GM18508 (cell line): ENCODE data around the gene PRDM16.

Source experiments
- ATAC-seq: cut with Tn5 transposase; IDR thresholded peaks from one replicate; pipeline ENCODE4 v1.9.1; 2021; ENCODE audit warnings: moderate number of reproducible peaks; ENCODE audit not compliant: insufficient read depth, unreplicated experiment

PRDM16 gene

GRCh38 chr1:3261969-3262579, 193.1 kb downstream of the PRDM16 start:
- ATAC-seq: no peak

- no peak for ATAC-seq
Observed at GRCh38 chr1:3262681-3263286, 193.8 kb downstream of the PRDM16 start.

- no peak for ATAC-seq
Observed at GRCh38 chr1:3263790-3264189, 194.8 kb downstream of the PRDM16 start.

GRCh38 chr1:3264456-3264855, 195.5 kb downstream of the PRDM16 start:
- no peak for ATAC-seq

GRCh38 chr1:3265835-3266805, 197.1 kb downstream of the PRDM16 start:
- no peak for ATAC-seq

- ATAC-seq: no peak
Observed at GRCh38 chr1:3266870-3267549, 198.0 kb downstream of the PRDM16 start.

- ATAC-seq: no peak
Observed at GRCh38 chr1:3267550-3268270, 198.7 kb downstream of the PRDM16 start.

- no peak for ATAC-seq
Observed at GRCh38 chr1:3268281-3268680, 199.3 kb downstream of the PRDM16 start.

- ATAC-seq: no peak
Observed at GRCh38 chr1:3270403-3271245, 201.6 kb downstream of the PRDM16 start.

GRCh38 chr1:3271866-3272265, 202.9 kb downstream of the PRDM16 start:
- no peak for ATAC-seq

GRCh38 chr1:3272321-3273045, 203.5 kb downstream of the PRDM16 start:
- no peak for ATAC-seq

GRCh38 chr1:3273447-3273846, 204.4 kb downstream of the PRDM16 start:
- no peak for ATAC-seq

GRCh38 chr1:3274972-3275371, 206.0 kb downstream of the PRDM16 start:
- ATAC-seq: no peak

GRCh38 chr1:3275471-3276340, 206.7 kb downstream of the PRDM16 start:
- no peak for ATAC-seq

- no peak for ATAC-seq
Observed at GRCh38 chr1:3276341-3276800, 207.4 kb downstream of the PRDM16 start.

GRCh38 chr1:3277011-3277471, 208.0 kb downstream of the PRDM16 start:
- ATAC-seq: no peak

- ATAC-seq: no peak
Observed at GRCh38 chr1:3277623-3278022, 208.6 kb downstream of the PRDM16 start.
